MCF 10A (cell line): Measurements from ENCODE around the gene KIF19. TPM values are rescaled to one million over a fixed set of nuclear protein-coding genes. Genes with fewer than 3 reads are reported as not detected.
"Not testable (repeated sequence)": the region's sequence is repeated elsewhere in the genome, so short reads cannot be mapped to it uniquely, and the experiment has no call there.

ENCODE experiments used
- Bru-seq: library from RNA; stranded (reverse); fragments of 400-500 nt; gene quantifications from one replicate; lab custom pipeline; 2021; lab: Mats Ljungman, UMichigan
- BruChase-seq, 2 experiments: library from RNA; stranded (reverse); fragments of 400-500 nt; gene quantifications; one replicate each; lab custom pipeline; 2021; lab: Mats Ljungman, UMichigan
- BruUV-seq: library from RNA; stranded (reverse); fragments of 400-500 nt; replicated peaks from 2 replicates; lab custom pipeline; 2021; lab: Mats Ljungman, UMichigan
- CTCF ChIA-PET: fragments of 300-600 bp; sonication (Branson Sonifier 250); formaldehyde crosslinking; extraction: SDS; loops from one replicate; lab custom pipeline; 2021; ENCODE audit warnings: antibody characterized with exemption, inconsistent platforms; lab: Yijun Ruan, JAX
- POLR2A ChIA-PET: fragments of 300-600, 350-650 bp; sonication (Branson Sonifier 250); formaldehyde crosslinking; extraction: SDS; loops from one replicate; lab custom pipeline; 2020; ENCODE audit warnings: antibody characterized with exemption, inconsistent platforms; lab: Yijun Ruan, JAX
- DNase-seq: peaks from one replicate; pipeline ENCODE4 v3.0.0-alpha.2; 2018; ENCODE audit not compliant: unreplicated experiment
- H3K27ac Mint-ChIP-seq: one replicate; pipeline ENCODE4 v1.8.0; 2022; ENCODE audit warnings: mild to moderate bottlenecking, low read depth, mixed read lengths; ENCODE audit not compliant: unreplicated experiment
- H3K27me3 Mint-ChIP-seq: one replicate; pipeline ENCODE4 v1.8.0; 2022; ENCODE audit warnings: mixed read lengths; ENCODE audit not compliant: insufficient read depth, unreplicated experiment
- H3K36me3 Mint-ChIP-seq: one replicate; pipeline ENCODE4 v1.8.0; 2022; ENCODE audit warnings: mild to moderate bottlenecking, moderate library complexity, mixed read lengths; ENCODE audit not compliant: insufficient read depth, unreplicated experiment
- H3K4me1 Mint-ChIP-seq: one replicate; pipeline ENCODE4 v1.8.0; 2022; ENCODE audit warnings: mixed read lengths; ENCODE audit not compliant: insufficient read depth, unreplicated experiment
- H3K4me3 Mint-ChIP-seq: one replicate; pipeline ENCODE4 v1.8.0; 2022; ENCODE audit warnings: mild to moderate bottlenecking, moderate library complexity, mixed read lengths; ENCODE audit not compliant: unreplicated experiment
- H3K9me3 Mint-ChIP-seq: one replicate; pipeline ENCODE4 v1.8.0; 2022; ENCODE audit warnings: mixed read lengths; ENCODE audit not compliant: unreplicated experiment
- intact Hi-C: fragments of 100-400 bp; cut with micrococcal nuclease; formaldehyde crosslinking; loops from 2 replicates; pipeline ENCODE4 v1.14.1; 2022
- long read RNA-seq: library from polyadenylated mRNA; stranded (forward); transcript quantifications from one replicate; pipeline ENCODE4 v2.0.0, GENCODE V29; 2022
- total RNA-seq: library from RNA; stranded (reverse); gene quantifications from 2 replicates; pipeline ENCODE4 v1.2.3, GENCODE V29; 2022
- TF ChIP-seq, protein P1 (sequence below): fragments of 200-600 bp; IDR thresholded peaks from one replicate; pipeline ENCODE4 v1.8.0; 2022; ENCODE audit warnings: antibody characterized with exemption, mild to moderate bottlenecking; ENCODE audit not compliant: unreplicated experiment

The KIF19 gene, protein sequence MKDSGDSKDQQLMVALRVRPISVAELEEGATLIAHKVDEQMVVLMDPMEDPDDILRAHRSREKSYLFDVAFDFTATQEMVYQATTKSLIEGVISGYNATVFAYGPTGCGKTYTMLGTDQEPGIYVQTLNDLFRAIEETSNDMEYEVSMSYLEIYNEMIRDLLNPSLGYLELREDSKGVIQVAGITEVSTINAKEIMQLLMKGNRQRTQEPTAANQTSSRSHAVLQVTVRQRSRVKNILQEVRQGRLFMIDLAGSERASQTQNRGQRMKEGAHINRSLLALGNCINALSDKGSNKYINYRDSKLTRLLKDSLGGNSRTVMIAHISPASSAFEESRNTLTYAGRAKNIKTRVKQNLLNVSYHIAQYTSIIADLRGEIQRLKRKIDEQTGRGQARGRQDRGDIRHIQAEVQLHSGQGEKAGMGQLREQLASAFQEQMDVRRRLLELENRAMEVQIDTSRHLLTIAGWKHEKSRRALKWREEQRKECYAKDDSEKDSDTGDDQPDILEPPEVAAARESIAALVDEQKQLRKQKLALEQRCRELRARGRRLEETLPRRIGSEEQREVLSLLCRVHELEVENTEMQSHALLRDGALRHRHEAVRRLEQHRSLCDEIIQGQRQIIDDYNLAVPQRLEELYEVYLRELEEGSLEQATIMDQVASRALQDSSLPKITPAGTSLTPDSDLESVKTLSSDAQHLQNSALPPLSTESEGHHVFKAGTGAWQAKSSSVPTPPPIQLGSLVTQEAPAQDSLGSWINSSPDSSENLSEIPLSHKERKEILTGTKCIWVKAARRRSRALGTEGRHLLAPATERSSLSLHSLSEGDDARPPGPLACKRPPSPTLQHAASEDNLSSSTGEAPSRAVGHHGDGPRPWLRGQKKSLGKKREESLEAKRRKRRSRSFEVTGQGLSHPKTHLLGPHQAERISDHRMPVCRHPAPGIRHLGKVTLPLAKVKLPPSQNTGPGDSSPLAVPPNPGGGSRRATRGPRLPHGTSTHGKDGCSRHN
- total RNA-seq (not detected in 2 replicates), Bru-seq, nascent RNA (not detected), BruChase-seq, experiment 1, labeled RNA remaining after a 6-hour chase (not detected), BruChase-seq, experiment 2, labeled RNA remaining after a 2-hour chase (not detected)
- long read RNA-seq = 0 reads

DNA sequence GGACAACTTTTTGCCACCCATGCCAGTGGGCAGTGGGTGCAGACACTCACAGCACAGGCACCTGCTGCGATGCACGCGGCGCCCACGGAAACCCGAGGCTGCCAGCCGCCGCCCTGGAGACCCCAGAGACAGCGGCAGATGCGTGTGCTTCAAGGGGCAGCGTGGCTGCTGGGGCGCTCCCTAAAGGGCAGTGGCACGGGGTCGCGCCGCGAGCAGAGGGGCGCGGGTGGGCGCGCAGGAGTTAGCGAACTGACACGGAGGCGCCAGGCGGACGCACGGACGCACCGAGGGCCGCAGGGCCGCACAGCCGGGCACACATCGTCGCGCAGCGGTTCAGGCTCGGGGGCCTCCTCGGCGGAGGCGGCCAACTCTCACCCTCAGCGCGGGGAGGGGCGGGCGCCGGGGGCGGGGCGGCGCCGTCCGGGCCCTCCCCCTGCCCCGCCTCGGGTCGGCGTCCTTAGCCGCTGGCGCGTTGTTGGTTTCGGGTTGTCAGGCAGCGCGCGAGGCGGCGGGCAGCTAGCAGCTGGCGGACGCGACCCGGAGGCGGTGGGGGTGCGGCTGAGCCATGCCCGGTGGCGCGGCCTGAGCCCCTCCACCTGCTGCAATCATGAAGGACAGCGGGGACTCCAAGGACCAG is at the start of gene KIF19:
TSS of gene KIF19 (plus strand) at position 484 of the 637 bp plus-strand sequence. CDS start at position 608, 124 bp downstream.
- Mint-ChIP-seq H3K4me3 (no peak within 1 kb of the TSS), H3K27me3 (peaks cover 33% of the 10 kb centered on the region)

DNA sequence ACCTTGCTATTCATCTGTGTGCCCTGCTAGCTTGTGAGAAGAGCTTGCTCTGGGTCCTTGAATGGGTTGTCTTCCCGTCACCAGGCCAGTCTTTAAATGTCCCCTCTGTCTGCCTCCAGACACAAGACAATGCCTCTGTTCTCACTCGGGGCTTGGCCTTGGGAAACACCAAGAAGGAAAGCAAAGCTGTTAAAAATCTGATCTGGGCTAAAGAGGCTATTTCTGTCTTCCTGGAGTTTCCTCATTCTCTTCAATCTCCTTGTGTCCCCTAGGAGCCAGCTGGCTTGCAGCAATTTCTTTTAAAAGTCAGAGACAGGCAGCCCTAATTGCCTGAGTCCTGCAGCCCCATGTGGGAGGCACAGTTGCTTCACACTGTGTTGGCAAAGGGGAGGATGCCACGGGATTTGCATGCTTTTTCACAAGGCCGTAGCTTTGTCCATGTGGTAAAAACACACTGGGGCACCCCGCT is 49.5 kb upstream of the KIF19 start:
- TF ChIP-seq, protein P1, sequence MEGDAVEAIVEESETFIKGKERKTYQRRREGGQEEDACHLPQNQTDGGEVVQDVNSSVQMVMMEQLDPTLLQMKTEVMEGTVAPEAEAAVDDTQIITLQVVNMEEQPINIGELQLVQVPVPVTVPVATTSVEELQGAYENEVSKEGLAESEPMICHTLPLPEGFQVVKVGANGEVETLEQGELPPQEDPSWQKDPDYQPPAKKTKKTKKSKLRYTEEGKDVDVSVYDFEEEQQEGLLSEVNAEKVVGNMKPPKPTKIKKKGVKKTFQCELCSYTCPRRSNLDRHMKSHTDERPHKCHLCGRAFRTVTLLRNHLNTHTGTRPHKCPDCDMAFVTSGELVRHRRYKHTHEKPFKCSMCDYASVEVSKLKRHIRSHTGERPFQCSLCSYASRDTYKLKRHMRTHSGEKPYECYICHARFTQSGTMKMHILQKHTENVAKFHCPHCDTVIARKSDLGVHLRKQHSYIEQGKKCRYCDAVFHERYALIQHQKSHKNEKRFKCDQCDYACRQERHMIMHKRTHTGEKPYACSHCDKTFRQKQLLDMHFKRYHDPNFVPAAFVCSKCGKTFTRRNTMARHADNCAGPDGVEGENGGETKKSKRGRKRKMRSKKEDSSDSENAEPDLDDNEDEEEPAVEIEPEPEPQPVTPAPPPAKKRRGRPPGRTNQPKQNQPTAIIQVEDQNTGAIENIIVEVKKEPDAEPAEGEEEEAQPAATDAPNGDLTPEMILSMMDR = no peak
- Mint-ChIP-seq H3K4me3 (no peak overlapping the region), H3K9me3 (no peaks in the 10 kb centered on the region), H3K27ac (no peak overlapping the region), H3K4me1 (no peaks in the 10 kb centered on the region), H3K27me3 (peaks cover 53% of the 10 kb centered on the region), H3K36me3 (no peaks in the 10 kb centered on the region)
- ChIA-PET POLR2A (no interaction called here), CTCF (interaction anchor here (0.6 to 0.7 kb wide), 2 partner anchors 490 to 592 kb away, joined by 3 read pairs; no protein-coding TSS in a partner anchor)
- intact Hi-C loops = no loop called here
- DNase-seq = no peak
- no TSS peak for BruUV-seq

More for the DNA sequence above, at the start of gene KIF19:
- Mint-ChIP-seq H3K4me1 (no peaks in the 10 kb centered on the region), H3K36me3 (no peaks in the 10 kb centered on the region), H3K9me3 (peaks cover 7% of the 10 kb centered on the region), H3K27ac (no peak within 1 kb of the TSS)
- ChIA-PET CTCF (no interaction called here), POLR2A (no interaction called here)
- no TSS peak for BruUV-seq
- intact Hi-C loops = no loop called here
- no peak for DNase-seq
- TF ChIP-seq, protein P1 = no peak

DNA sequence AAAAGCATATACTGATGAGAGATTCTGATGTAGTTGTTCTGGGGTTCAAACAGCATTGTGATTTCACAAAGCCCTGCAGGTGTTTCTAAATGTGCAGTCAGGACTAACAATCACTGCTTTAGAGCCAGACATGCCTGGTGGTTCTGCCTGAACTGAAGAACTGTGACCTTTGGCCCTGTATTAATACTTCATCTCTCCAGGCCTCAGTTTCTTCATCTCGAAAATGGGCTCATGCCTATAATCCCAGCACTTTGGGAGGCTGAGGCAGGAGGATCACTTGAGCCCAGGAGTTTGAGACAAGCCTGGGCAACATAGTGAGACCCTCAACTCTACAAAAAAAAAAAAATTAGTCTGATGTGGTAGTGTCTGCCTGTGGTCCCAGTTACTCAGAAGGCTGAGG is 48.1 kb upstream of the KIF19 start:
- intact Hi-C loops = no loop called here
- TF ChIP-seq, protein P1 = no peak
- Mint-ChIP-seq H3K27ac (no peak overlapping the region), H3K27me3 (peaks cover 40% of the 10 kb centered on the region), H3K36me3 (no peaks in the 10 kb centered on the region), H3K4me1 (peaks cover 4% of the 10 kb centered on the region), H3K4me3 (no peak overlapping the region), H3K9me3 (no peaks in the 10 kb centered on the region)
- no TSS peak for BruUV-seq
- POLR2A ChIA-PET = no interaction called here
- CTCF ChIA-PET = interaction anchor here (0.6 kb wide), 1 partner anchor 281 kb away, joined by 3 read pairs; no protein-coding TSS in a partner anchor
- DNase-seq = no peak

DNA sequence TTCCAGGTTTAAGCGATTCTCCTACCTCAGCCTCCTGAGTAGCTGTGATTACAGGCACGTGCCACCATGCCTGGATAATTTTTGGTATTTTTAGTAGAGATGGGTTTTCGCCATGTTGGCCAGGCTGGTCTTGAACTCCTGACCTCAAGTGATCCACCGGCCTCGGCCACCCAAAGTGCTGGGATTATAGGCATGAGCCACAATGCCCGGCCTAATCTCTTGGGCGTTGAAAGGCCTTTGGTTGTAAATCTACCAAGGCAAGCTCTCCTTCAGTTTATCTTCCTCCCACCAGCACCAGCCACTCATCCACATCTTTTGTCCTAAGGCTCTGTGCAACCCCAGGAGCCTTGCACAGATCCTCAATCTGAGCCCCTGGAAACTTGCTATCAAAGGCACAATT is 46.4 kb upstream of the KIF19 start:
- H3K27me3 Mint-ChIP-seq = peaks cover 23% of the 10 kb centered on the region
- H3K36me3 Mint-ChIP-seq, H3K4me1 Mint-ChIP-seq, POLR2A ChIA-PET, BruUV-seq, H3K9me3 Mint-ChIP-seq, DNase-seq, H3K27ac Mint-ChIP-seq, H3K4me3 Mint-ChIP-seq: not testable (repeated sequence)
- CTCF ChIA-PET = interaction anchor here (0.9 kb wide), 1 partner anchor 16 kb away, joined by 6 read pairs; no protein-coding TSS in a partner anchor
- intact Hi-C loops = loop anchor here (5.0 kb wide), 1 partner anchor 67 kb away; the partner anchor contains the start of gene TTYH2
